GM23338 (cell line): Measurements from ENCODE around the gene MEGF8. TPM values are rescaled to one million over a fixed set of nuclear protein-coding genes. Genes with fewer than 3 reads are reported as not detected.

ENCODE experiments used
- ATAC-seq: fragments of 200-7000 bp; cut with Tn5 transposase; 3 replicates; pipeline ENCODE4 v1.9.1; 2020
- DNase-seq: peaks from one replicate; pipeline ENCODE4 v3.0.0-alpha.2; 2015; ENCODE audit warnings: low spot score
- H2AFZ ChIP-seq: fragments of 200-600 bp; sonication (generic); 2 replicates; pipeline ENCODE4 v1.8.0; 2016; ENCODE audit warnings: antibody characterized with exemption, mild to moderate bottlenecking, moderate library complexity
- H3F3A ChIP-seq: fragments of 200-600 bp; sonication (generic); replicated peaks from 2 replicates; pipeline ENCODE4 v1.8.0; 2017; ENCODE audit warnings: antibody characterized with exemption, mixed run types, low read depth
- H3K27ac ChIP-seq: fragments of 200-600 bp; sonication (generic); 2 replicates; pipeline ENCODE4 v1.6.1; 2016; ENCODE audit warnings: low read depth
- H3K27me3 ChIP-seq: fragments of 200-600 bp; sonication (generic); 2 replicates; pipeline ENCODE4 v1.8.0; 2016; ENCODE audit warnings: mild to moderate bottlenecking, mixed run types, moderate library complexity; ENCODE audit not compliant: insufficient read depth
- H3K36me3 ChIP-seq: fragments of 200-600 bp; sonication (generic); 2 replicates; pipeline ENCODE4 v1.8.0; 2016; ENCODE audit warnings: mild to moderate bottlenecking; ENCODE audit not compliant: insufficient read depth
- H3K4me1 ChIP-seq: fragments of 200-600 bp; sonication (generic); 2 replicates; pipeline ENCODE4 v1.8.0; 2016; ENCODE audit warnings: mild to moderate bottlenecking, moderate library complexity; ENCODE audit not compliant: insufficient read depth
- H3K4me2 ChIP-seq: fragments of 200-600 bp; sonication (generic); 2 replicates; pipeline ENCODE4 v1.7.1; 2017; ENCODE audit warnings: mixed run types
- H3K4me3 ChIP-seq: fragments of 200-600 bp; sonication (generic); 2 replicates; pipeline ENCODE4 v1.6.1; 2016; ENCODE audit warnings: mixed run types
- H3K79me2 ChIP-seq: fragments of 200-600 bp; sonication (generic); replicated peaks from 2 replicates; pipeline ENCODE4 v1.8.0; 2017; ENCODE audit warnings: mild to moderate bottlenecking; ENCODE audit not compliant: insufficient read depth
- H3K9me2 ChIP-seq: fragments of 200-600 bp; sonication (generic); 2 replicates; pipeline ENCODE4 v1.8.0; 2017; ENCODE audit not compliant: insufficient read depth
- H4K20me1 ChIP-seq: fragments of 200-600 bp; sonication (generic); replicated peaks from 2 replicates; pipeline ENCODE4 v1.8.0; 2017; ENCODE audit warnings: mild to moderate bottlenecking; ENCODE audit not compliant: insufficient read depth
- H3K27ac Mint-ChIP-seq: 2 replicates; pipeline ENCODE4 v1.8.0; 2020; ENCODE audit warnings: inconsistent platforms, mild to moderate bottlenecking, moderate library complexity, mixed read lengths
- H3K27me3 Mint-ChIP-seq: 3 replicates; pipeline ENCODE4 v1.8.0; 2022; ENCODE audit warnings: low read depth, mild to moderate bottlenecking, moderate library complexity, mixed read lengths, inconsistent platforms; ENCODE audit not compliant: insufficient read depth, poor library complexity
- H3K36me3 Mint-ChIP-seq: 3 replicates; pipeline ENCODE4 v1.8.0; 2021; ENCODE audit warnings: low read depth, mild to moderate bottlenecking, inconsistent platforms, moderate library complexity, mixed read lengths
- H3K4me1 Mint-ChIP-seq: 3 replicates; pipeline ENCODE4 v1.8.0; 2020; ENCODE audit warnings: mild to moderate bottlenecking, inconsistent platforms, mixed read lengths
- H3K4me3 Mint-ChIP-seq: 3 replicates; pipeline ENCODE4 v1.8.0; 2021; ENCODE audit warnings: moderate library complexity, mild to moderate bottlenecking, inconsistent platforms, mixed read lengths
- H3K9me3 Mint-ChIP-seq: 3 replicates; pipeline ENCODE4 v1.8.0; 2020; ENCODE audit warnings: moderate library complexity, mild to moderate bottlenecking, inconsistent platforms, mixed read lengths
- CREB1 ChIP-seq: fragments of 250-450 bp; sonication (Bioruptor Pico); IDR thresholded peaks from 2 replicates; pipeline ENCODE4 v1.5.0; 2020; ENCODE audit warnings: low read depth, mild to moderate bottlenecking, moderate library complexity
- CTCF ChIP-seq, 2 experiments: fragments of 200-600 bp in 1 of 2; sonication (generic) in 1 of 2; conservative IDR thresholded peaks; 2 replicates each; pipeline versions ENCODE4 v1.5.1 to v1.6.1; 2016 to 2017; ENCODE audit warnings: antibody characterized with exemption in 2 of 2, low read depth in 2 of 2, mild to moderate bottlenecking in 2 of 2, moderate library complexity in 1 of 2
- ETS1 ChIP-seq: IDR thresholded peaks from 2 replicates; pipeline ENCODE4 v1.6.1; 2016; ENCODE audit warnings: antibody characterized with exemption
- EZH2 ChIP-seq: fragments of 200-600 bp; sonication (generic); IDR thresholded peaks from one replicate; pipeline ENCODE4 v1.8.0; 2017; ENCODE audit warnings: antibody characterized with exemption, mild to moderate bottlenecking, low read depth; ENCODE audit not compliant: unreplicated experiment
- JUNB ChIP-seq: IDR thresholded peaks from one replicate; pipeline ENCODE4 v1.6.1; 2016; ENCODE audit warnings: antibody characterized with exemption; ENCODE audit not compliant: unreplicated experiment
- NANOG ChIP-seq: IDR thresholded peaks from 2 replicates; pipeline ENCODE4 v1.6.1; 2016; ENCODE audit warnings: antibody characterized with exemption, borderline replicate concordance
- POLR2AphosphoS5 ChIP-seq: IDR thresholded peaks from 2 replicates; pipeline ENCODE4 v1.6.1; 2016; ENCODE audit warnings: antibody characterized with exemption, low read depth
- REST ChIP-seq: IDR thresholded peaks from one replicate; pipeline ENCODE4 v1.6.1; 2018; ENCODE audit warnings: antibody characterized with exemption; ENCODE audit not compliant: unreplicated experiment
- ZNF114 ChIP-seq: fragments of 250-450 bp; sonication (Bioruptor Pico); IDR thresholded peaks from 2 replicates; pipeline ENCODE4 v1.5.0; 2020; ENCODE audit warnings: mild to moderate bottlenecking, moderate library complexity
- ZNF331 ChIP-seq: fragments of 250-450 bp; sonication (Bioruptor Pico); IDR thresholded peaks from 2 replicates; pipeline ENCODE4 v1.5.0; 2020; ENCODE audit warnings: low read depth, mild to moderate bottlenecking, moderate library complexity
- ZNF462 ChIP-seq: fragments of 250-450 bp; sonication (Bioruptor Pico); IDR thresholded peaks from 2 replicates; pipeline ENCODE4 v1.5.0; 2020; ENCODE audit warnings: mild to moderate bottlenecking, moderate library complexity
- polyA plus RNA-seq: library from polyadenylated mRNA; unstranded; fragments of >200 nt; fragmentation: Nextera tagmentation; extraction: Ambion mirVana; gene quantifications from 2 replicates; pipeline ENCODE4 v1.2.1, GENCODE V29; 2016
- total RNA-seq: library from RNA; depleted of rRNA; stranded (reverse); fragments of >200 nt; shearing (Covaris generic); gene quantifications from 2 replicates; pipeline ENCODE4 v1.2.3, GENCODE V29; 2014

Gene MEGF8
- total and polyA plus RNA-seq, 2 experiments from 2014 or later: 6.2 to 40.5 TPM

- TF ChIP-seq REST (no peak), ZNF114 (no peak), CTCF (conservative IDR thresholded peaks at IDR 0.05; ENCODE audit: low read depth in 2 of 2) (no peak), NANOG (no peak), CREB1 (CRISPR knock-in tag) (no peak), JUNB (no peak), EZH2 (no peak), POLR2AphosphoS5 (no peak)
Measured at GRCh38 chr19:42375415-42376176, 50.2 kb downstream of the MEGF8 start (continued).

GRCh38 chr19:42376177-42376555, 50.7 kb downstream of the MEGF8 start:
- DNase-seq (no peak), ATAC-seq (no peak)
- H3K36me3 Mint-ChIP-seq: peaks cover 33% of the 10 kb centered on the region
- H3K36me3 ChIP-seq: no peaks in the 10 kb centered on the region
- H4K20me1 ChIP-seq: no peaks in the 10 kb centered on the region
- H3K9me2 ChIP-seq: no peaks in the 10 kb centered on the region
- no peaks in the 10 kb centered on the region for H3K79me2 ChIP-seq
- no peak overlapping the region for H3K4me3 ChIP-seq
- no peak overlapping the region for H2AFZ ChIP-seq
- H3K4me2 ChIP-seq: no peak overlapping the region
- peaks cover 3% of the 10 kb centered on the region; the same call in 2 of the 3 replicates for H3K9me3 Mint-ChIP-seq
- no peak overlapping the region for H3K4me3 Mint-ChIP-seq
- 0 out of 2 replicates have a peak, but pooled peaks cover 7% of the 10 kb centered on the region for H3F3A ChIP-seq
- H3K4me1 Mint-ChIP-seq: peaks cover 13% of the 10 kb centered on the region
- peaks cover 7% of the 10 kb centered on the region for H3K4me1 ChIP-seq
- peaks cover 17% of the 10 kb centered on the region for H3K27me3 Mint-ChIP-seq
- H3K27ac ChIP-seq: no peak overlapping the region
- H3K27ac Mint-ChIP-seq: no peak overlapping the region
- H3K27me3 ChIP-seq: no peaks in the 10 kb centered on the region
- TF ChIP-seq ZNF331 (CRISPR knock-in tag) (no peak), JUNB (no peak), ZNF114 (no peak), NANOG (no peak), ETS1 (no peak), ZNF462 (CRISPR knock-in tag) (no peak)
